ENCODE results near the gene TWIST2. TPM values are rescaled to one million over a fixed set of nuclear protein-coding genes. Genes with fewer than 3 reads are reported as not detected.

Gene TWIST2
- total and polyA plus RNA-seq, 9 of the 15 experiments (the other 6 are each of a cell fraction or from before 2014, with no cell fraction given): not detected

- Histone ChIP-seq H3K4me2 (ENCODE audit: insufficient read depth, low read length) (no peak overlapping the region), H4K20me1 (replicated peaks; ENCODE audit: control insufficient read depth, insufficient read depth, low read length) (no peaks in the 10 kb centered on the region), H3K9me3 (replicated peaks; ENCODE audit: control insufficient read depth, insufficient read depth, low read depth, low read length) (no peaks in the 10 kb centered on the region), H2AFZ (ENCODE audit: low read depth, low read length) (no peak overlapping the region), H3K27me3 (ENCODE audit: control insufficient read depth in 2 of 2, insufficient read depth in 2 of 2, low read length in 2 of 2) (peaks cover 0 to 31% of the 10 kb centered on the region in 2 experiments; a peak in 3 of 5 replicates), H3K9me1 (ENCODE audit: control insufficient read depth, insufficient read depth, low read length) (no peaks in the 10 kb centered on the region), H3K27ac (ENCODE audit: extremely low read depth, low read depth, low read length) (no peak overlapping the region), H3K4me1 (replicated peaks in 1 of 2; ENCODE audit: control insufficient read depth in 2 of 2, insufficient read depth in 2 of 2, low read length in 2 of 2) (no peaks in the 10 kb centered on the region), H3K4me3 (no peak overlapping the region), H3K79me2 (ENCODE audit: control insufficient read depth, insufficient read depth, low read length) (no peaks in the 10 kb centered on the region), H3K36me3 (ENCODE audit: control insufficient read depth, insufficient read depth, low read length) (no peaks in the 10 kb centered on the region), H3K9ac (ENCODE audit: insufficient read depth in 1 of 2, low read depth in 2 of 2, low read length in 2 of 2) (no peak overlapping the region)
- intact Hi-C loops (cut with micrococcal nuclease) (no loop called here), in situ Hi-C loops (cut with MboI) (no loop called here)
- ATAC-seq (peak; percentile 84), FAIRE-seq (no peak), DNase-seq (ENCODE audit: extremely low read depth in 1 of 4, low spot score in 3 of 4) (peak; percentile 11 to 24 (median 18))
- TF ChIP-seq KLF13 (tag; IDR thresholded peaks at IDR 0.05; ENCODE audit: borderline replicate concordance, low read depth): no peak
- no peak for TF ChIP-seq EGR1 (conservative IDR thresholded peaks at IDR 0.05)
- no peak for TF ChIP-seq ZBTB26 (CRISPR knock-in tag; IDR thresholded peaks at IDR 0.05)
- no peak for TF ChIP-seq CBX8 (IDR thresholded peaks at IDR 0.05; ENCODE audit: borderline replicate concordance, extremely low read depth, low read depth, low read length, poor library complexity, severe bottlenecking)
- peak; percentile 25; the same call in 1 of the 2 replicates for TF ChIP-seq SPI1 (IDR thresholded peaks at IDR 0.05; ENCODE audit: borderline replicate concordance, low read depth, low read length)
- TF ChIP-seq HSF4 (CRISPR knock-in tag; IDR thresholded peaks at IDR 0.05; ENCODE audit: borderline replicate concordance): no peak
- no peak for TF ChIP-seq E2F4 (CRISPR knock-in tag; IDR thresholded peaks at IDR 0.05; ENCODE audit: low read depth)
- TF ChIP-seq GATAD2A (IDR thresholded peaks at IDR 0.05): no peak
- TF ChIP-seq CEBPG (CRISPR knock-in tag; IDR thresholded peaks at IDR 0.05): no peak
- no peak for TF ChIP-seq CEBPG (tag; conservative IDR thresholded peaks at IDR 0.05 in 1 of 2, IDR thresholded peaks at IDR 0.05 in 1 of 2)
- no peak for TF ChIP-seq ZNF324 (CRISPR knock-in tag; IDR thresholded peaks at IDR 0.05)
- TF ChIP-seq E4F1 (CRISPR knock-in tag; IDR thresholded peaks at IDR 0.05; ENCODE audit: borderline replicate concordance): no peak
- no peak for TF ChIP-seq NCOR1 (IDR thresholded peaks at IDR 0.05)
- TF ChIP-seq CTCF (IDR thresholded peaks at IDR 0.05 in 2 of 3, conservative IDR thresholded peaks at IDR 0.05 in 1 of 3; ENCODE audit: insufficient read depth in 2 of 3, low read depth in 1 of 3, low read length in 3 of 3): peak; percentile 42 to 49 (median 49)
- no peak for TF ChIP-seq TBL1XR1 (IDR thresholded peaks at IDR 0.05; ENCODE audit: low read length in 2 of 2)
- no TSS peak for BruUV-seq (replicated peaks)
- CTCF ChIA-PET (ENCODE audit: low intra/inter-chr PET ratio): no interaction called here
- POLR2A ChIA-PET: no interaction called here
- 0% methylated on average over 4 of the region's 5 CpGs for WGBS (ENCODE audit: insufficient coverage, low coverage, missing lambda C conversion rate)
Observed at GRCh38 chr2:238945433-238946150, 97.7 kb downstream of the TWIST2 start.

Measured in K562 (cell line).